K562 (cell line): ENCODE data around the gene EME2. TPM values are rescaled to one million over a fixed set of nuclear protein-coding genes. Genes with fewer than 3 reads are reported as not detected.

ENCODE experiments used
- MYNN ChIP-seq, 2 experiments: sonication (generic); formaldehyde crosslinking in 1 of 2; IDR thresholded peaks; 2 replicates each; pipeline versions ENCODE4 v1.5.0 to v1.6.1; 2016 to 2020; ENCODE audit warnings: antibody characterized with exemption in 1 of 2, missing genetic modification reagents in 1 of 2
- ZNF592 ChIP-seq: fragments of 450-650 bp; IDR thresholded peaks from 2 replicates; pipeline ENCODE4 v1.6.1; 2017; ENCODE audit warnings: antibody characterized with exemption, mild to moderate bottlenecking
- polyA plus RNA-seq, 8 experiments: library from polyadenylated mRNA; depleted of rRNA in 4 of 8; stranded (reverse) in 5 of 8; unstranded in 3 of 8; fragments of >200 nt; fragmentation: Nextera tagmentation in 2 of 8; fragmentation: Illumina TruSeq in 1 of 8; extraction: Ambion mirVana in 2 of 8; extraction: Trizol in 1 of 8; gene quantifications; 2 replicates each; pipeline versions ENCODE4 v1.2.1 to v1.2.3, GENCODE V29; 2011 to 2014; ENCODE audit warnings: inconsistent platforms in 1 of 8, missing spikeins in 1 of 8
- total RNA-seq, 7 experiments: library from RNA; depleted of rRNA in 6 of 7; stranded (reverse); fragments of >200 nt in 6 of 7; fragmentation: Illumina TruSeq in 2 of 7; extraction: Trizol in 2 of 7; gene quantifications; 2 replicates each; pipeline versions ENCODE4 v1.2.1 to v1.2.3, GENCODE V29; 2011 to 2021; ENCODE audit warnings: low replicate concordance in 1 of 7
- TF ChIP-seq, protein P1 (sequence below), 3 experiments: IDR thresholded peaks in 2 of 3; conservative IDR thresholded peaks in 1 of 3; 2 replicates each; pipeline ENCODE4 v1.5.1; 2011 to 2012; ENCODE audit warnings: low read length in 3 of 3, mild to moderate bottlenecking in 3 of 3, control low read depth in 2 of 3, improper control_type of control experiment in 1 of 3, inconsistent platforms in 1 of 3, low read depth in 1 of 3, mixed read lengths in 1 of 3, moderate library complexity in 1 of 3; ENCODE audit not compliant: insufficient read depth in 2 of 3

EME2 gene
- total and polyA plus RNA-seq, 9 of the 15 experiments (the other 6 are each of a cell fraction or from before 2014, with no cell fraction given): 0.35 to 19.9 (median 3.5) TPM

- 0 out of 2 replicates have a peak, but pooled peaks have one; percentile 19 for TF ChIP-seq MYNN (IDR thresholded peaks at IDR 0.05)
- TF ChIP-seq MYNN (CRISPR knock-in tag; IDR thresholded peaks at IDR 0.05): no peak
- no peak for TF ChIP-seq ZNF592
- TF ChIP-seq, protein P1, sequence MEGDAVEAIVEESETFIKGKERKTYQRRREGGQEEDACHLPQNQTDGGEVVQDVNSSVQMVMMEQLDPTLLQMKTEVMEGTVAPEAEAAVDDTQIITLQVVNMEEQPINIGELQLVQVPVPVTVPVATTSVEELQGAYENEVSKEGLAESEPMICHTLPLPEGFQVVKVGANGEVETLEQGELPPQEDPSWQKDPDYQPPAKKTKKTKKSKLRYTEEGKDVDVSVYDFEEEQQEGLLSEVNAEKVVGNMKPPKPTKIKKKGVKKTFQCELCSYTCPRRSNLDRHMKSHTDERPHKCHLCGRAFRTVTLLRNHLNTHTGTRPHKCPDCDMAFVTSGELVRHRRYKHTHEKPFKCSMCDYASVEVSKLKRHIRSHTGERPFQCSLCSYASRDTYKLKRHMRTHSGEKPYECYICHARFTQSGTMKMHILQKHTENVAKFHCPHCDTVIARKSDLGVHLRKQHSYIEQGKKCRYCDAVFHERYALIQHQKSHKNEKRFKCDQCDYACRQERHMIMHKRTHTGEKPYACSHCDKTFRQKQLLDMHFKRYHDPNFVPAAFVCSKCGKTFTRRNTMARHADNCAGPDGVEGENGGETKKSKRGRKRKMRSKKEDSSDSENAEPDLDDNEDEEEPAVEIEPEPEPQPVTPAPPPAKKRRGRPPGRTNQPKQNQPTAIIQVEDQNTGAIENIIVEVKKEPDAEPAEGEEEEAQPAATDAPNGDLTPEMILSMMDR (IDR thresholded peaks at IDR 0.05 in 2 of 3, conservative IDR thresholded peaks at IDR 0.05 in 1 of 3; ENCODE audit: insufficient read depth in 2 of 3, low read depth in 1 of 3, low read length in 3 of 3): peak in 1 of 3 experiments; percentile 1; a peak in 1 of 6 replicates
These were observed 1.3 kb downstream of the EME2 start (continued) for GRCh38 chr16:1773703-1774447.
